Stimulated activated CD4-positive, alpha-beta T cell treated with anti-CD3 and anti-CD28 coated beads, Interleukin-15, amount 100 ng/mL, for 1 hour (primary cell): ENCODE data around the gene BRD1.

Source experiments
- DNase-seq, 2 donors: peaks; one replicate each; pipeline ENCODE4 v3.0.0-alpha.2; 2020; ENCODE audit warnings: low read depth in 1 of 2, low spot score in 1 of 2

BRD1 gene

GRCh38 chr22:49734882-49735281 lies 92.8 kb downstream of the BRD1 start:
- no peak for DNase-seq

DNA sequence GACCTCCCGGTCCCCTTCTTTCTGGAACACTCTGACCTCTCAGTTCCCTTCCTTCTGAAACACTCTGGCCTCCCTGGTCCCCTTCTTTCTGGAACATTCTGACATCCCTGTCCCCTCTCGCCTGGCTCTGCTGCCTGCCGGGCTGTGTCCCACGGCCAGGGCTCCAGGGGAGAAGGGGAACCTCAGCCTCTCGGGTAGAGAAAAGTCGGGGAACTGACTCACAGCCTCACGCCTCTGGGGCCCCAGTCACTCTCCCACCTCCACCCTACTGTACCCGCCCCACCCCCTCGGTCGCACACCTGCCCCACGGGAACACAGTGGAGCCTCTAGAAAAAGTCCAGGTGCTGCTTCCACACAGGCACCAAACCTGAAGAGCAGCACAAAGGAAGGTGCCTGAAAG lies 93.3 kb downstream of the BRD1 start:
- no peak for DNase-seq

- DNase-seq = no peak
Measured at GRCh38 chr22:49733631-49734030, 94.0 kb downstream of the BRD1 start.

DNA sequence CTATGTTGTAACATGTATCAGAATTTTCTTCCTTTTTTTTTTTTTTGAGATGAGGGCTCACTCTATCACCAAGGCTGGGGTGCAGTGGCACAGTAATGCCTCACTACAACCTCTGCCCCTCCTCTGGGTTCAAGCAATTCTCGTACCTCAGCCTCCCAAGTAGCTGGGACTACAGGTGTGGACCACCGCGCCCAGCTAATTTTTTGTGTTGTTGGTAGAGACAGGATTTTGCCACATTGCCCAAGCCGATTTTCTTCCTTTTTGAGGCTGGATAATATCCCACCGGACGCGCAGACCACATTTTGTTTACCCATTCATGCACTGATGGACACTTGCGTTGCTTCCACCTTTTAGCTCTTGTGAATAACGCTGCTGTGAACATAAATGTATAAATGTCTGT lies 97.0 kb downstream of the BRD1 start:
- no peak for DNase-seq

GRCh38 chr22:49728570-49729271 lies 99.0 kb downstream of the BRD1 start:
- no peak for DNase-seq

- DNase-seq = no peak
Measured at GRCh38 chr22:49727881-49728569, 99.6 kb downstream of the BRD1 start.

- DNase-seq = no peak
Measured at GRCh38 chr22:49727191-49727880, 100.3 kb downstream of the BRD1 start.

DNA sequence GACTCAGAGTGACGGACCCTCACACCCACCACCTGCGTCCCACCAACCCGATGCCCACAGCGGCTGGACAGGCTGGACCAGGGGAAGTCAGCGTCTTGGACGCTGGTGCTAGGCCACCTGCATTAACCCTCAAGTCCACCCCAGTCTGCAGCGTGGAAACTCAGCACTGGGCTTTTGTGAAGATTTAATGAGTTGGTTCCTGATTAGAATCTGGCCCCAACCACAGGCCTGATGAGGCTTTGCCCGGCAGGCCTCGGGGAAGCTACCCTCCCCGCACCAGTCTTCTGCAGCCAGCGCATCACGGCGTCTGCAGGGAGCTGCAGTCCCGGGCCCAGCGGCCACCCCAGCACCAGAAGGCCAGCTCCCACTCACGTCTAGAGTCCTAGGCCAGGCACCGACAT lies 101.0 kb downstream of the BRD1 start:
- DNase-seq = no peak

- DNase-seq = no peak
Measured at GRCh38 chr22:49726022-49726681, 101.5 kb downstream of the BRD1 start.

GRCh38 chr22:49725516-49725915 lies 102.2 kb downstream of the BRD1 start:
- no peak for DNase-seq

DNA sequence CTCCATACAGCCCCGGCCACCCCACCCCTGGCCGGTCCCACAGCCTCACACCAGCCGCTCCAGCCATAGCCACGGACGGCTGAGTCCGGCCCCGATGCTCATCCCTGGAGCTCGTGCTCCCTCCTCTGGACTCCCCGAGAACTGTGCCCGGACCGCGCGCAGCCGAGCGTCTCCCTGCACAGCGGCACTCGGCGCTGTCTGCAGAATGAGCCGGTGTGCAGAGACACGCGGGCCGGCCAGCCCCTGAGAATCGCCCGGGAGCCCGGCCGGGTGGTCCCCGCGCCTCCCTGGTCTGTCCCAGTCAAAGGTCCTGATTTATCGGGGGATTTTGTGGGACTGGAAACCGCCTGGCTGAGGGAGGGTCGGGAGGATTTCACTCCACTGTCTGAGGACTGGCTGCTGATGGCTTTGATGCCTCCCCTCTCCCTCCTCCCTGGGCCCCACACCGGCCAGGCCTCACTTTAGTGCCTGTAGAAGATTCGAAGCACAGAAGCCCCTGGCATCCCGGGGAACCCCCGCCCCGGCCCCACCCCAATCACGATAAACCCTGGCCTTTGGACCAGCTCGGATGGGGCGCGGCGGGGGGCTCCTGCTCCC lies 102.7 kb downstream of the BRD1 start:
- peak; percentile 43 to 62 for DNase-seq

- DNase-seq = peak in 1 of 2 donors; percentile 31
Measured at GRCh38 chr22:49724030-49724892, 103.4 kb downstream of the BRD1 start.

- DNase-seq = no peak
Measured at GRCh38 chr22:49723478-49724029, 104.1 kb downstream of the BRD1 start.
